ENCODE data around the gene ZNF518B.

Gene ZNF518B

GRCh38 chr4:10482913-10483312, 25.7 kb upstream of the ZNF518B start:
- no peaks in the 10 kb centered on the region for H3K27me3 ChIP-seq (ENCODE audit: control insufficient read depth, insufficient read depth, low read length)
- H2AFZ ChIP-seq: no peak overlapping the region
- no peak overlapping the region for H3K27ac ChIP-seq
- TF ChIP-seq CTCF (IDR thresholded peaks at IDR 0.05): no peak
- H3K36me3 ChIP-seq (ENCODE audit: control insufficient read depth, insufficient read depth, low read length): no peaks in the 10 kb centered on the region
- no peaks in the 10 kb centered on the region for H3K9me3 ChIP-seq (ENCODE audit: control insufficient read depth, low read length)
- no peak overlapping the region for H3K4me2 ChIP-seq (ENCODE audit: low read length)
- H3K4me1 ChIP-seq: no peaks in the 10 kb centered on the region
- H3K4me3 ChIP-seq (ENCODE audit: low read depth, low read length): no peak overlapping the region
- no peak overlapping the region for H3K9ac ChIP-seq
- no peaks in the 10 kb centered on the region for H3K79me2 ChIP-seq

- Histone ChIP-seq H2AFZ (no peak overlapping the region), H3K9me3 (ENCODE audit: control insufficient read depth, low read length) (no peaks in the 10 kb centered on the region), H3K79me2 (no peaks in the 10 kb centered on the region), H3K27me3 (ENCODE audit: control insufficient read depth, insufficient read depth, low read length) (no peaks in the 10 kb centered on the region), H3K4me1 (no peaks in the 10 kb centered on the region), H3K4me2 (ENCODE audit: low read length) (no peak overlapping the region), H3K36me3 (ENCODE audit: control insufficient read depth, insufficient read depth, low read length) (no peaks in the 10 kb centered on the region), H3K27ac (no peak overlapping the region), H3K4me3 (ENCODE audit: low read depth, low read length) (no peak overlapping the region), H3K9ac (no peak overlapping the region)
- TF ChIP-seq CTCF (IDR thresholded peaks at IDR 0.05): no peak
These were observed 23.4 kb upstream of the ZNF518B start for GRCh38 chr4:10480616-10481015.

- no peaks in the 10 kb centered on the region for H3K79me2 ChIP-seq
- H3K9ac ChIP-seq: no peak overlapping the region
- TF ChIP-seq CTCF (IDR thresholded peaks at IDR 0.05): no peak
- H3K36me3 ChIP-seq (ENCODE audit: control insufficient read depth, insufficient read depth, low read length): no peaks in the 10 kb centered on the region
- no peak overlapping the region for H3K27ac ChIP-seq
- no peaks in the 10 kb centered on the region for H3K27me3 ChIP-seq (ENCODE audit: control insufficient read depth, insufficient read depth, low read length)
- H3K4me1 ChIP-seq: no peaks in the 10 kb centered on the region
- H3K4me3 ChIP-seq (ENCODE audit: low read depth, low read length): no peak overlapping the region
- no peak overlapping the region for H3K4me2 ChIP-seq (ENCODE audit: low read length)
- H3K9me3 ChIP-seq (ENCODE audit: control insufficient read depth, low read length): no peaks in the 10 kb centered on the region
- no peak overlapping the region for H2AFZ ChIP-seq
These were observed 21.4 kb upstream of the ZNF518B start for GRCh38 chr4:10478621-10479020.

GRCh38 chr4:10470505-10470904, 13.3 kb upstream of the ZNF518B start:
- Histone ChIP-seq H3K27me3 (ENCODE audit: control insufficient read depth, insufficient read depth, low read length) (no peaks in the 10 kb centered on the region), H3K27ac (no peak overlapping the region), H3K36me3 (ENCODE audit: control insufficient read depth, insufficient read depth, low read length) (no peaks in the 10 kb centered on the region), H3K9ac (no peak overlapping the region), H3K9me3 (ENCODE audit: control insufficient read depth, low read length) (no peaks in the 10 kb centered on the region), H2AFZ (no peak overlapping the region), H3K79me2 (no peaks in the 10 kb centered on the region), H3K4me1 (no peaks in the 10 kb centered on the region), H3K4me3 (ENCODE audit: low read depth, low read length) (no peak overlapping the region), H3K4me2 (ENCODE audit: low read length) (no peak overlapping the region)
- TF ChIP-seq CTCF (IDR thresholded peaks at IDR 0.05): no peak

GRCh38 chr4:10466161-10466560, 8.9 kb upstream of the ZNF518B start:
- Histone ChIP-seq H3K9me3 (ENCODE audit: control insufficient read depth, low read length) (no peaks in the 10 kb centered on the region), H3K4me3 (ENCODE audit: low read depth, low read length) (no peak overlapping the region), H3K79me2 (no peaks in the 10 kb centered on the region), H3K27ac (no peak overlapping the region), H3K27me3 (ENCODE audit: control insufficient read depth, insufficient read depth, low read length) (no peaks in the 10 kb centered on the region), H3K4me2 (ENCODE audit: low read length) (no peak overlapping the region), H2AFZ (no peak overlapping the region), H3K9ac (no peak overlapping the region), H3K36me3 (ENCODE audit: control insufficient read depth, insufficient read depth, low read length) (no peaks in the 10 kb centered on the region), H3K4me1 (no peaks in the 10 kb centered on the region)
- no peak for TF ChIP-seq CTCF (IDR thresholded peaks at IDR 0.05)
